ENCODE data around the gene COBL. TPM values are rescaled to one million over a fixed set of nuclear protein-coding genes. Genes with fewer than 3 reads are reported as not detected.

COBL gene
- total and polyA plus RNA-seq, 2 donors (not counting 3 experiments of a cell fraction or from before 2014, with no cell fraction given) = 0.11 TPM; not detected in 1

- H3K9me3 ChIP-seq (replicated peaks; ENCODE audit: control insufficient read depth, insufficient read depth, low read length) = no peaks in the 10 kb centered on the region
- H4K20me1 ChIP-seq (replicated peaks; ENCODE audit: control insufficient read depth, extremely low read depth, insufficient read depth, low read length) = no peaks in the 10 kb centered on the region
- dilution Hi-C loops (cut with MboI; ENCODE audit: extremely low pct_ligation_motif_present, low sequenced_read_pairs) (no loop called here), intact Hi-C loops (cut with micrococcal nuclease) (no loop called here)
- H3K4me3 ChIP-seq (replicated peaks in 1 of 3; ENCODE audit: insufficient read depth in 1 of 3, low read depth in 1 of 3, low read length in 3 of 3) = no peak overlapping the region
- BruUV-seq (replicated peaks) = no TSS peak
- FAIRE-seq = no peak
- no peak overlapping the region for H3K27ac ChIP-seq (ENCODE audit: insufficient read depth, low read depth, low read length)
- H2AFZ ChIP-seq (ENCODE audit: low read depth, low read length) = no peak overlapping the region
- POLR2A ChIA-PET = no interaction called here
- H3K27me3 ChIP-seq (ENCODE audit: control insufficient read depth in 2 of 2, insufficient read depth in 2 of 2, low read length in 2 of 2) = peaks cover 3 to 5% of the 10 kb centered on the region in 2 experiments
- H3K4me1 ChIP-seq (ENCODE audit: control insufficient read depth, extremely low read depth, insufficient read depth, low read length) = no peaks in the 10 kb centered on the region
- H3K9me1 ChIP-seq (replicated peaks; ENCODE audit: control insufficient read depth, extremely low read depth, insufficient read depth, low read length) = no peaks in the 10 kb centered on the region
- TF ChIP-seq GATA2 (IDR thresholded peaks at IDR 0.05; ENCODE audit: insufficient read depth, insufficient read length, low read depth, low read length) = no peak
- no peak for TF ChIP-seq POLR2AphosphoS5 (IDR thresholded peaks at IDR 0.05; ENCODE audit: insufficient read depth, low read depth, low read length)
- no peak for TF ChIP-seq EZH2 (IDR thresholded peaks at IDR 0.05; ENCODE audit: borderline replicate concordance, low read depth, low read length, severe bottlenecking)
- no peak for TF ChIP-seq MYC (IDR thresholded peaks at IDR 0.05; ENCODE audit: low read depth, low read length)
- TF ChIP-seq JUN (IDR thresholded peaks at IDR 0.05; ENCODE audit: borderline replicate concordance, insufficient read depth, insufficient read length, low read depth) = no peak
- no peak for TF ChIP-seq POLR2A (IDR thresholded peaks at IDR 0.05; ENCODE audit: low read depth, low read length)
- TF ChIP-seq CTCF (IDR thresholded peaks at IDR 0.05; ENCODE audit: extremely low read depth in 1 of 2, insufficient read depth in 1 of 2, low read depth in 1 of 2, low read length in 2 of 2) = no peak
- TF ChIP-seq FOS (IDR thresholded peaks at IDR 0.05; ENCODE audit: borderline replicate concordance, insufficient read depth, low read length) = no peak
- no peak for TF ChIP-seq MAX (IDR thresholded peaks at IDR 0.05; ENCODE audit: insufficient read depth, insufficient read length)
- H3K9ac ChIP-seq (replicated peaks; ENCODE audit: extremely low read depth, insufficient read depth, low read length) = no peak overlapping the region
- CTCF ChIA-PET = no interaction called here
- no peak overlapping the region for H3K4me2 ChIP-seq (ENCODE audit: insufficient read depth, low read length)
- no peak for DNase-seq (ENCODE audit: low read depth, low spot score)
- no peaks in the 10 kb centered on the region for H3K36me3 ChIP-seq (ENCODE audit: control insufficient read depth in 2 of 2, extremely low read depth in 1 of 2, insufficient read depth in 2 of 2, low read length in 2 of 2)
- no peaks in the 10 kb centered on the region for H3K79me2 ChIP-seq (ENCODE audit: control insufficient read depth, insufficient read depth, low read length)
These were observed 339.2 kb downstream of the COBL start for GRCh38 chr7:50977421-50977820.
